VCaP (cell line): ENCODE measurements around the gene MMP14.

Experiments used
- H3K27ac ChIP-seq: fragments of 450-650 bp; 2 replicates; pipeline ENCODE4 v1.5.1; 2017
- CTCF ChIP-seq: fragments of 450-650 bp; conservative IDR thresholded peaks from 2 replicates; pipeline ENCODE4 v1.5.1; 2017; ENCODE audit warnings: mild to moderate bottlenecking, moderate library complexity

The MMP14 gene

GRCh38 chr14:22839159-22839779 is 2.9 kb downstream of the MMP14 start:
- H3K27ac ChIP-seq: no peak overlapping the region
- no peak for TF ChIP-seq CTCF

- no peak overlapping the region for H3K27ac ChIP-seq
- no peak for TF ChIP-seq CTCF
Measured at GRCh38 chr14:22841311-22841710, 4.9 kb downstream of the MMP14 start.

GRCh38 chr14:22841769-22842168 is 5.4 kb downstream of the MMP14 start:
- TF ChIP-seq CTCF: no peak

GRCh38 chr14:22842211-22843122 is 6.1 kb downstream of the MMP14 start:
- H3K27ac ChIP-seq: no peak overlapping the region
- no peak for TF ChIP-seq CTCF

More at GRCh38 chr14:22841769-22842168, 5.4 kb downstream of the MMP14 start:
- H3K27ac ChIP-seq: no peak overlapping the region

- H3K27ac ChIP-seq: no peak overlapping the region
- no peak for TF ChIP-seq CTCF
Measured at GRCh38 chr14:22843123-22843925, 6.9 kb downstream of the MMP14 start.

GRCh38 chr14:22844221-22845102 is 8.1 kb downstream of the MMP14 start:
- H3K27ac ChIP-seq: no peak overlapping the region
- TF ChIP-seq CTCF: no peak
